ENCODE data around the gene ZNF524.
"Not testable (repeated sequence)": the region's sequence is repeated elsewhere in the genome, so short reads cannot be mapped to it uniquely, and the experiment has no call there.

Gene ZNF524

GRCh38 chr19:55599842-55600661 lies at the start of gene ZNF524:
Gene ZNF524 (plus strand): TSS chr19:55600288. CDS start chr19:55602113, 1,825 bp downstream.
- peak; percentile 61 to 84 (median 72) for DNase-seq

- DNase-seq: no peak
These were observed 49.8 kb upstream of the ZNF524 start for GRCh38 chr19:55550321-55550650.

- DNase-seq: no peak
These were observed 47.9 kb upstream of the ZNF524 start for GRCh38 chr19:55552206-55552605.

- DNase-seq: no peak
These were observed 47.5 kb upstream of the ZNF524 start for GRCh38 chr19:55552620-55553019.

- no peak for DNase-seq
These were observed 46.6 kb upstream of the ZNF524 start for GRCh38 chr19:55553217-55554182.

- DNase-seq: no peak
These were observed 45.8 kb upstream of the ZNF524 start for GRCh38 chr19:55554302-55554701.

- no peak for DNase-seq
These were observed 45.3 kb upstream of the ZNF524 start for GRCh38 chr19:55554741-55555152.

GRCh38 chr19:55559684-55560083 lies 40.4 kb upstream of the ZNF524 start:
- DNase-seq: no peak

- DNase-seq: no peak
These were observed 36.8 kb upstream of the ZNF524 start for GRCh38 chr19:55563261-55563690.

- no peak for DNase-seq
These were observed 33.3 kb upstream of the ZNF524 start for GRCh38 chr19:55566823-55567222.

GRCh38 chr19:55567708-55568328 lies 32.3 kb upstream of the ZNF524 start:
- no peak for DNase-seq

- DNase-seq: not testable (repeated sequence)
These were observed 30.6 kb upstream of the ZNF524 start for GRCh38 chr19:55569477-55569876.

- DNase-seq: not testable (repeated sequence)
These were observed 26.2 kb upstream of the ZNF524 start for GRCh38 chr19:55573929-55574328.

GRCh38 chr19:55576746-55577145 lies 23.3 kb upstream of the ZNF524 start:
- no peak for DNase-seq

GRCh38 chr19:55578031-55578760 lies 21.9 kb upstream of the ZNF524 start:
- DNase-seq: no peak

GRCh38 chr19:55578761-55579747 lies 21.0 kb upstream of the ZNF524 start:
- no peak for DNase-seq

GRCh38 chr19:55579766-55580621 lies 20.1 kb upstream of the ZNF524 start:
- no peak for DNase-seq

- DNase-seq: peak; percentile 43 to 61 (median 58)
These were observed 19.4 kb upstream of the ZNF524 start, which contains the start of gene ZNF579 for GRCh38 chr19:55580628-55581144. Gene ZNF579 (minus strand): TSS chr19:55580848. CDS start chr19:55579639, 1,209 bp downstream.

- DNase-seq: no peak
These were observed 18.8 kb upstream of the ZNF524 start for GRCh38 chr19:55581145-55581822.
